IPS DF 19.7 (cell line): ENCODE data around the gene RABGAP1L.

Source experiments
- DNase-seq: peaks from one replicate; pipeline ENCODE4 v3.0.0-alpha.2; 2013; ENCODE audit warnings: low read depth, low spot score

The RABGAP1L gene

DNA sequence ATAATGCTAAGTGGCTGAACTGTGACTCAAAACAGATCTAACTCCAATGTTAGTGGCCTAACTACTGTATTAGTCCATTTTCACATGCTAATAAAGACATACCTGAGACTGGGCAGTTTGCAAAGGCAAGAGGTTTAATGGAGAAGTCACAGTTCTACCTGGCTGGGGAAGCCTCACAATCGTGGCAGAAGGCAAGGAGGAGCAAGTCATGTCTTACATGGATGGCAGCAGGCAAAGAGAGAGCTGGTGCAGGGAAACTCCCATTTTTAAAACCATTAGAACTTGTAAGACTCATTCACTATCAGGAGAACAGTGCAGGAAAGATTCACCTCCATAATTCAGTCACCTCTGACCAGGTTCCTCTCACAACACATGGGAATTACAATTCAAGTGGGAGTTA, 760.8 kb downstream of the RABGAP1L start:
- no peak for DNase-seq

DNA sequence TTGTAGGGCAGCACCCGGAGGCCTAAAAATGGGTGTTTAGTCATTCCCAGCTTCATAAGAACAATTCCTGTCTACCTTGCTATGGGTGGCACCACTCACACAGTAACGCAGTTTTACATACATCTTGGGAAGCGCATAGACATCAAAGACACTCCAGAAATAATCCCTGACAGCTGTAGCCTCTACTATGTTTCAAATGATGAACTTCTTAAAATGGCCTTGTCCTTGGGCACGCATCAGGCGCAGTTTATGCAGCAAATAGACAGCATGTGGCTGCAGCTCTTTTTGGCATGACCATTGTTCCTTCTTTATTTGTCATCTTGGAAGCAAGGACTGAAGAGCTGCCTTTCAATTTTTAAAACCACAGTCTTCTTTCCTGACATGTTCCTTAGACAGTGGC, 762.8 kb downstream of the RABGAP1L start:
- DNase-seq, result no peak

DNA sequence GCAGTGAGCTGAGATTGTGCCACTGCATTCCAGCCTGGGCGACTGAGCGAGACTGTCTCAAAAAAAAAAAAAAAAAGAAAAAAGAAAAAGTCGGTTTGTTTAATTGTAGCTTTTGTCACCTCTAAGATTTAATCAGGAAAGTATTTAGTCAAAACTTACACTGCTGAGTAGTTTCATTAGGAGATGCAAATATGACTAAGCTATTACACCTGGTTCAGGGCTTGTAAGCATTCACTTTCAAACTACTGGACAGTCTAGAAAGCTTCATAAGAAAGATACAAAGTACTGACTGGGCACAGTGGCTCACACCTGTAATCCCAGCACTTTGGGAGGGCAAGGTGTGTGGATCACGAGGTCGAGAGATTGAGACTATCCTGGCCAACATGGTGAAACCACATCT, 764.5 kb downstream of the RABGAP1L start:
- DNase-seq, result no peak

DNA sequence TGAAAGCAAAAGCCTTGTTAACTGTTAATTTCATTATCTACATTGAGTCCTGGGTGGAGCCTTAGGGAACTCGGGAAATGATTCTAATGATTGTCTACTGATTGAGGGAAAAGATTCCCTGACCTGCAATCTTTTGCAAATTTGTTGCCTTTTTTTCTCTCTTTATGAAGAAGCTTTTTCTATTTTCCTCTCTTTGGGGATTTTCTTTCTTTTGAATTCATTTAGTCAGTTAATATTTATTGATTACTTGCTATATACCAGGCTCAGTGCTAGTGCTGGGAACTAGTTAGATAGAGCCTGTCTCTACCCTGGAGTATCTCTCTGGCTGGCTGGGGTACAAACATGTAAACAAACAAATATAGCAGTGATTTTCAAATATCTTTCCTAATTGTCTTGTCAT, 769.2 kb downstream of the RABGAP1L start:
- DNase-seq, result no peak

DNA sequence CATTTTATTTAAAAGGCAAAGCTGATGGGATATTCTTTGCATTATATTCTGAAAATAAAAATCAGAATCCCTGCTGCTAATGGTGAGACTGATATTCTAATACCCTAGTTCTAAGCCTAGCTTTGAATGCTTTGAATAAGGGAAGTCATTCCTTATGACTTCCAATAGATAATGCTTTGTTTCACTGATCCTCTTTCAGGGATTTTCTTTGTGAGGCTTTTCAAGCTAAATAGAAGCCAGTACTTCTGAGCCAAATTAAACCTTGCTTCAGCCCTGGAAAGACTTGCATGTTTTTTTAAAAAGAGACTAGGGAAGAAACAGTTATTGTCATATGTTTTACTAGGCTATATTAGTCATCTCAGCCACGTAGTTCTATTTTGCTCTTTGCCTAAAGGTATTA, 771.9 kb downstream of the RABGAP1L start:
- no peak for DNase-seq

DNA sequence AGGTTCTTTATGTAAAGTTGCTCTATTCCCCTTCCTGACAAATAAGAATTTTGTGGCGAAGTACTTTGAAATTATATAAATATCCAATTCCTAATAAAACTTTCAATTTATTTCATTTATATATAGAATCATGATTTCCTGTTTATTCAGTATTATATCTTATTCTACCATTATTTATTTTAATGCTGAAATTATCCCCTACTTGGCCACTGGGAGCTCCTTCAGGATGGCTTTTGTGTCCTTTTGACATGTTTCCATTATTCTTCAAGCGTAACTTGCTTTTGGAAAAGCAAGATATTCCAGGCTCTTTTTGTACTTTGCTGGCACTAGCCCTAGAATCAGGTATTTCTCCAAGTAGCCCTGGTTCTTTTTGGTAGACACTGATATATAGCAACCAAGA, 773.3 kb downstream of the RABGAP1L start:
- DNase-seq, result no peak

DNA sequence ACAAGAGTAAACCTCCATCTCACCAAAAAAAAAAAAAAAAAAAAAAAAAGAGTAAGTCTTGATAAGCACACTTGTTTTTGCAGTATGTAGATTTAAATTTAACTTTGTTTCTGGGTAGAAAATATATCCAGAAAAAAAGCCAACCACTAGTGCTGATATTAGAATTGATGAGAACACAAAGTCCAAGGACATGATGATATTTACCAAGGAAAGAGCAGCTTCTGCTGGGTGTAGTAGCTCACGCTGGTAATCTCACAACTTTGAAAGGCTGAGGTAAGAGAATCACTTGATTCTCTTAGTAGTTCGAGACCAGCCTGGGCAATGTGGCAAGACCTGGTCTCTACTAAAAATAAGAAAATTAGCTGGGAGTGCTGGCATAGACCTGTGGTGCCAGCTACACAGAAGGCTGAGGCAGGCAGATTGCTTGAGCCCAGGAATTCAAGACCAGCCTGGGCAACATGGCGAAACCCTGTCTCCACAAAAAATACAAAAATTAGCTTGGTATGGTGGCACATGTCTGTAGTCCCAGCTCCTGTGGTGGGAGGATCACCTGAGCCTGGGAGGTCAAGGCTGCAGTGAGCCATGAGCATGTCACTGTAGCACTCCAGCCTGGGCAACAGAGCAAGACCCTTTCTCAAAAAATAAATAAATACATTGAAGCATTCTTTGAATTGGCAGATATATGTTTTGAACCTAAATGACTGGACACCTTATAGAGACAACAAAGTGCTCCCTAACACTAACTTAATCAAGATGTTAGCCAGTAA, 776.8 kb downstream of the RABGAP1L start:
- no peak for DNase-seq

DNA sequence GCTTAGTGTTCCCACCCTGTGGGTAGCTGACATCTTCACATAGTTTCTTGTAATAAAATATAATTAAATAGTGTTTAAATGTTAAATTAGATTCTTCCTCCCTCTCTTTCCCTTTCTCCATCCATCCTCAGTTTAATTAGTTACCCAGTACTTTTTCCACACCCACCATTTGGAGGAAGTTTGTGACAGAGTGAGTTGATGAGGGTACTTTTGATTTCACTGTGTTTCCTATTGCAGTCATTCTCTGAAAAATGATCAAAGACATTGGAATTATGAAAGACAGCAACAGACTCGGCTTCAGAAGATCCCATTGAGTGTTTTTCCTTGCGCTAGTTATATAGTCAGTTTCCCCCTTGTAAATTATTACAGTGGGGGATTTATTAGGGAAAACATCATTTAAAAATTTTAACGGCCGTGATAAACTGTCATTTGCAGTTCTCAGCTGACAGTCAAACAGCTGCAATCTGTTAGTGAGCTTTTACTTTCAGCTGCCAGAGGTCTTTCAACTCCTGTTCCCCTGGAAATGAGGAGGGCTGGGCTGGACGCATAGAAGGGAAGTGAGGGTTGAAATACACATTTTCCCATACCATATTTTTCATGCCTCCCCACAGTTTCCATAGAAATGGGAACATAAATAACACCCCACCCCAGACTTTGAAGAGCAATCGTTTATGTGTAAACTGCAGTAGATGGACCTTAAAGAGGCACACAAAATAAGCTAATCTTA, 779.1 kb downstream of the RABGAP1L start:
- DNase-seq, result no peak

DNA sequence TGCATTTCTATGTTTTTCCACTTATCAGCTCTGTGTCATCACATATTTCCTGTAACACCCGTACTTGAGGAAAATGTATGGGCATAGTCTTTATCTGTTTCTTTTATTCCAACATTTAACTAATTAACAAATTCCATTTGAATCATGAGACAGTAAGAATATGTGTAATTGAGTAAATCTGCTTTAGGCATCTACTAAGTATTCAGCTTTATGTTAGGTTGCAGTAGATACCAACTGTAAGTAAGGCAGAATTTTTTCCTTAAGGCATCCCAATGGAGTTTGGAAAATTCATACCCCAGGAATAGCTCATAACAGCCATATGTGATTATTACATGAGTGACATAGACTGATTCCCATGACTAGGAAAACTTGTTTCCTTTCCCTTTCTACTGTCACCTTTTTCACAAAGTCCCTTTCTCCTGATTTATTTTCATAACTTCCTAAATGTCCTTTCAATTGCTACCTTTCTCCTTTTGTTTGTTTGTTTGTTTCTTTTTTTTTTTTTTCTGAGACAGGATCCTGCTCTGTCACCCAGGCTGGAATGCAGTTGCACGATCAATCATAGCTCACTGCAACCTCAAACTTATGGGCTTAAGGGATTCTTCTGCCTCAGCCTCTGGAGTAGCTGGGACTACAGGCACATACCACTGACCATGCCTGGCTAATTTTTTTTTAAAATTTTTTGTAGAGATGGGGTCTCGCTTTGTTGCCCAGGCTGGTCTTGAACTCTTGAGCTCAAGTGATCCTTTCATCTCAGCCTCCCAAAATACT, 780.6 kb downstream of the RABGAP1L start:
- no peak for DNase-seq

DNA sequence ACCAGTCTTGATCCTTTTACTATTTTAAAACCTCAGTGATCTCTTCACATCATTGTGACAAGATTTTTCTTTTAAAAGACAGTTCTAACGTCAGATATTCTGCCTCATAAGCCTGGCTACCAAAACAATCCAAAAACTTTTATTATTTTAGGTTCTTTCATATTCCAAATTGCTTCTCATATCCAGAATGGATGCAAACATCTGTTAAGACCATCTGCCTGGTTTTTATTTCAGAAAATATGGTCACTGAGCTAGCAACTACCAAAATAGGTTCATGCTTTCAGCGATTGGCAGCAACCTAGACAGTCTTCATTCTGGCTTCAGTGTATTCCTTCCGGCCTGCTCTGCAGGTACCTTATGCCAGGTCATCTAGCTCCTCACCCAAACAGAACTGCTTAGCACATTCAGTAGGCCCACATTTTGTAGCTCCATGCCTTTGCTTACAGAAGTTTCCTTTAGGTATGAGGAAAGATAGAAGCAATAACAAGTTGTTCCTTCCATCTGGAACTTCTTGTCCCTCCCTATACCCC, 781.4 kb downstream of the RABGAP1L start:
- no peak for DNase-seq

DNA sequence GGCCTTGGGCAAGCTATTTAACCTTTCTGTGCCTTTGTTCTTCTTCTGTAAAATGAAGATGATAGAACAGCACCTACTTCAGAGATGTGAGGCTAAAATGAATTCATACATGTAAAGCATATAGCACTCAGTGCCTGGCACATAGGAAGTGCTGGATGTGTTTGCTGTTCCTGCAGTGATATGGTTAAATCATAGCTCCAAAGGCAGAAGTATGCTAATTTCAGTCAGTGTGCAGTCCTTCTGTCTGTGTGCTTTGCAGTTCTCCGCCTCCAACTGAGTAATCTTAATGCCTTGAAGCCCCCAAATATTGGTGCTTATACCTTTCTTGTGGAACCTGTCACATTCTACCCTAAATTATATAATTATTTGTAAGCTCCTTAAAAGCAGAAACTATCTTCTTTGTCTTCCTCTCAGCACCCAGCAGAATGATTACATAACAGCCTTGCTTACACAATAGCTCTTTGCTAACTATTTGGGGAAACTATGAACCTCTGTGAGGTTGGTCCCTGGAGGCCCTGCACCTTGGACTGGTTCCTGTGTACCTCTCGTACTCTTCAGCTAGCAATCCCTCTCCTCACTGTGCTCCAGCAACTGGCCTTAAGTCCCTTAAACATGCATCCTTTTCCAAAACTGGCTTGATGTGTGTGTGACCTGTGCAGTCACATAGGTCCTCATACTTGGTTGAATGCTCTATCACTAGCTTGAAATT, 783.4 kb downstream of the RABGAP1L start:
- DNase-seq, result no peak

DNA sequence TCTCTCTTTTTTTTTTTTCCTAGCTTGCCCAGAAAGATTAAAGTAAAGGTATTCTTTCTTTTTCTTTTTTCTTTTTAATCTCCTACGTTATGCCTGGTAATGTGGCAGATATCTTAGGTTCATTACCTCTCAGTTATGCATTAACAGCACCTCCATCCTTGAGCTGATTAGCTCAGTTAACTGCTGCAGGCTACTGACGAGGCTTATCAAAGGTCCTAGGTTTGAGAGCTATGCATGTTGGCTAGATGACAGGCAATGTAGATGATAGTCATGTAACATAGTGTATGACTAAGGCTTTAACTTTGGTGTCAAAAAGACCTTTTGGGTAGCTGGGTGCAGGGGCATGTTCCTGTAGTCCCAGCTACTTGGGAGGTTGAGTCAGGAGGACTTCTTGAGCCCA, 786.7 kb downstream of the RABGAP1L start:
- DNase-seq, result no peak

DNA sequence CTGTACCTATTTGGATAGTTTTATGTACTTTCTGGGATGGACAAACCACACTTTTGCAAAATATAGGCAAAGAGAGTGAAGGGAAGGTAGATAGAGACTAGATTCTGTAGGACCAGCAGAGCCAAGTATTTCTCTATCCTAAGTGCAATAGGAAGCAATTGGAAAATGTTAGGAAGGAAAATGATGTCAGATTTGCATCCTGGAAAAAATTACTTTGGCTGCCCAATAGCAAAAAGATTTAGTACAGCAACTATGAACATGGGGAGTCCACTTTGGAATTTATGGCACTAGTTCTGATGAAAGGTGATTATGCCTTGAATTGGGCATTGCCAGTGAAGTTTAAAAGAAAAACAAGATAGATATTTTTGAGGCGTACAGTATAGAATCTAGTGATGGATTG, 789.7 kb downstream of the RABGAP1L start:
- no peak for DNase-seq

DNA sequence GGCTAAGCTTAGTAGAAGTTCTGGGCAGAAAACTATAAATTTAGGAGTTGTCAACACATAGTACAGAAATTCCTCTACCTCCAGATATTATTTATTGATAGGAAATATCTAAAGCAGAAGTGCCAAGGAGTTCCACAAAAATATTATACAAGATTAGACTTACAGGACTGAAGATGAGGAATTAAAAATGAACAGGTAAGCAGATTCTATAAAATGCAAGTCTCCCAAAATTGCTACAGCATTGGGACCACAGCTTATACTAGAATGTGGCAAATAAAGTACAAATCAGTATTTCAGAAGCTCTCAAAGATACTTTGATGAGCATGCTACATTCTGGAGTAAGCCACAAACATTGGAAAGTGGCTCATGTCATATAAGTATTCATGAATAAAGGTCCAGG, 790.3 kb downstream of the RABGAP1L start:
- DNase-seq, result no peak

DNA sequence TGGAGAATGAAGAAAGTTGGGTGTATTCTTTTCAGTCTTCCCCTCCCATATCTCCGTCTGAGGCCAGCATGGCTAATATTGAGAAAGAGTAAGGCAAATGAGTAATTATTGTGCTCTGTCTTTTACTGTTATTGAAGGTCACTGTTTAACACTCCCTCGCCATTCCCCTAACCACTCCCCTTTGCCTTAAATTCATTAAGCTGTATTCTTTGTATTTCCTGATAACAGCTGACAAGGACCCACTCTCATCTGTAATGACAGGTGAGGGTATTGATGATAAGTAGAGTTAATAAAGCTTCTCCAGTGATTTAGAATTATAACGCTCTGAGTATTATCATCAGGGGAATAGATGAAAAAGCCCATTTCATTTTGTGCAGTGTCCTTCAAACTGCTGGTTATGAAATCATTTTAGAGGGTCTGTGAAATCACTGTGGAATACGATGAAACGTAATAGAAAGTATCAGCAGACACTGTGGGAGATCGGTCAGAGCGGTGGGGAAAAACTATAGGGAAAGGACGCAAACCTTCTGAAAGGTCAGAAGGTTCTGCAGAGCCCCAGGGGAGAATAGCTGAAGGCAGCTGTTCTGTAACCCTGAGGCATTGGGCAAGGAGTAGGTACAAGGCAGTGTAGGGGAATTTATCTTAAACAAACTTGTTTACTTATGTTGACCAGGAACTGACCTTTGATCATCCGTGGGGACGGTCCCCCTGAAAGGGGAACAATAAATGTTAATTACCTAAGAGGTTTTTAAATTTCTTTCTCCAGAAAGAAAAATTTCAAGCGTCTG, 794.2 kb downstream of the RABGAP1L start:
- DNase-seq, result no peak

DNA sequence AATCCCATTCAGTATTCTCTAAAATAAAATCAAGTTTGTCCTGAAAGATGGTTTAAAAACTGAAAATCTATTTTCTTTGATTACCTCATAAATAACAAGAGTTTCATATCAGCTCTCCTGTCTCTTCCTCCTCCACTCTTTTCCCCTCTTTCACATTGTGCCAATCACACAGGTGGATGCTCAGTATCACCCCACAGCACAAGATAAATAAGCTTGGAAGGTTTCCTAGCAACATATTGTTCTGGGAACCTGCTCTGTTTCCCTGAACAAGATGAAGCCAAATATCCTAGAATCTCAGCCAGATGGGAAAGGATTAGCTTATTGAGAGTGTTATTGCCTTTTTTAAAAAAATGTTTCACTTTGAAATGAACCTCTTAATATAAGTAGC, 794.7 kb downstream of the RABGAP1L start:
- no peak for DNase-seq

DNA sequence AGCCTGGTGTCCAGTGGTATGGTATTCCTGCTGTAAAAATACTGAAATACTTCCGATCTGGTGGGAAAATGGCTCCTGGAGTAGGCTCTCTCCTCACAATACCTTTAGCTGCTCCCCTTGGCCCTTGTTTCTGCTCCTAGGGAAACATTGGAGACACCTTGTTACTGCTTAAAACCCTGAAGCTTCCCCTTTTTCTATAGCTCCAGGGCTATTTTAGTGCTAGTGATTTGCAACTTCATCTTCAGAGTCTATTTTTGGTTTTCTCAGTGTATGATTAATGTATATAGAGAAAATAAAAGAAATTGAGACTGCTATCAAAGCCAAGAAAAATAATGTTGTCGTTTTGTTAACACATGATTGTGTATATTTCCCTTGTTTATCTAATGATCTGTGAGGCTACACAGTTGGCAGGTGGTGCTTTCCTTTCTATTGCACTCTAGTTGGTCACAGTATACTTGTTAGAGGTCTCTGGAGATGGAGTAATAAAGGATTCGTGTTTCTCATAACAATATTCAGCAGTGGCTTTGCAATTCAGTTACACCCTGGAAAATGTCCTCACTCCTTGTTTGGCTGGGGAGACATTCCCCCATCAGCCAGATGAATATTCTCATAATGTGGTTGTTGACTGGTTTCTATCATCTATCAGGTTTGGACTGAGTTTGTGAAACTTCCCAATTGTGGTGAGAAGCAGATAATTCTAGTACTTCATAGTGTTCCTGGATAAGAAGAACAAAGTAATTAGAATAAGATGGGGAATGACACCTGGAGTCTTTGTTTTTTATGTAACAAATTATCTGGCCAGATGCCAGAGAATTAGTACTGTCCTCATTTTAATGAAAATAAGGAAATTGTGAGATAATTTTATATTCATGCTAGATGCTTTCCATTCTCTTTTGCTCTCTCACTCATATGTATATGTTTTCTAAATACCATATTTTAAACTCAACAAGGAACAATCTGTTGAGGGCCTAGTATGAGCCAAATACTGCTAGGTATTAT, 795.6 kb downstream of the RABGAP1L start:
- no peak for DNase-seq

DNA sequence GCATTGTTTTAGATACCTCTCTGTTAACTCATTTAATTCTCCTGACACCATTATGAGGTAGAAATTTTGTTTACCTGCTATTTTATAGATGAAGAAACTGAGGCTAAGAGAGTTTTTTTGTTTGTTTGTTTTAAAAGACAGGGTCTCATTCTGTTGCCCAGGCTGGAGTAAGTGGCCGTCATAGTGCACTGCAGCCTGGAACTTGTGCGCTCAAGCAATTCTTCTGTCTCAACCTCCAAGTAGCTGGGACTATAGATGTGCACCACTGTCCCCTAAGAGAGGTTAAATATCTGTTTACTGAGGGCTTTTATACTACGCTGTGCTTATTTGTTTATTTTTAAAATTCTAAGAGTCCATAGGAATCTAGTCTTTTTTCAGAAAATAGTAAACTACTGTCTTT, 796.8 kb downstream of the RABGAP1L start:
- DNase-seq, result no peak

DNA sequence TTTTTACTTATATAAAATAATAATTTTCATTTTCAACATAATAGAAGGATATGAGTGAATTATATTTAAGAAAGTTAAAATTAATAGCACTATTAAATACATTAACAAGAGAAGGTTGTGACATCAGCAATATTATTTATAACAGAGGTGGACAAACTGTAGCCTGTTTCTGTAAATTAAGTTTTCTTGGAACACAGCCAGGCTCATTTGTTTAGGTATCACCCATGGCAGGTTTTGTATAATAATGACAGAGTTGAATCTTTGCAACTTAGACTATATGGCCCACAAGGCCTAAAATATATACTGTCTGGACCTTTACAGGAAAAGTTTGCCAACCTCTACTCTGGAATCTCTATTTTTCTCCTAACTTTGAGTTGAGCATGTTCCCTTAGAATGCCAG, 797.7 kb downstream of the RABGAP1L start:
- DNase-seq, result no peak

DNA sequence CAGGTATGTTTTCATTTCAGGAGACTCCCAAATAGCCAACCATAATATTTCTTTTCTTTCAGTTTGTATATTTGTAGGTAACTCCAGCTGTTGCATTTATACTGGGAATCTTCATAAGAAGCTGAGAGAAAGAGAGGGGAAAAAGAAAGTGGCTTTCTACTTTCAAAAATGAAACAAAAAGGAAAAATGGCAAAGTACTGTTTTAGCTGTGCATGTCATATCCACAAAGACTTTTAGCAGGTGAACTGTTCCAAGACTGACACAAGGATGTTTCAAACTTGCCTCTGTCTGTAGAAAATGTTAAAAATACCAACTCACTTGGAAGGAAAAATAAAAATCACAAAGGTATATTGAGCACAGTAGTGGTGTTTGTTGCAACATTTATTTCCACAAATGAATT, 798.5 kb downstream of the RABGAP1L start:
- DNase-seq, result no peak
